GM12801 (cell line): ENCODE results near the gene DEFB128.

Experiments
- CTCF ChIP-seq: IDR thresholded peaks from one replicate; pipeline ENCODE4 v1.5.1; 2011; ENCODE audit warnings: control low read depth; ENCODE audit not compliant: insufficient read length; ENCODE audit errors: extremely low read depth

The DEFB128 gene

GRCh38 chr20:198225-198624 is 8.7 kb upstream of the DEFB128 start:
- no peak for TF ChIP-seq CTCF

- no peak for TF ChIP-seq CTCF
These were observed 1.8 kb downstream of the DEFB128 start for GRCh38 chr20:187733-188132.

- TF ChIP-seq CTCF, result no peak
These were observed 5.2 kb downstream of the DEFB128 start for GRCh38 chr20:184288-184687.

GRCh38 chr20:168876-169275 is 20.6 kb downstream of the DEFB128 start:
- no peak for TF ChIP-seq CTCF

GRCh38 chr20:164618-165017 is 24.9 kb downstream of the DEFB128 start:
- TF ChIP-seq CTCF, result no peak

GRCh38 chr20:157154-157553 is 32.4 kb downstream of the DEFB128 start, which contains the start of gene DEFB127:
Gene DEFB127 (plus strand): TSS chr20:157454. CDS start chr20:157545, 91 bp downstream.
- TF ChIP-seq CTCF, result no peak

- TF ChIP-seq CTCF, result no peak
These were observed 37.4 kb downstream of the DEFB128 start for GRCh38 chr20:152131-152530.

GRCh38 chr20:145877-146276 is 43.6 kb downstream of the DEFB128 start:
- no peak for TF ChIP-seq CTCF
